Mucosa of gallbladder (tissue), 1 donor: ENCODE data around the gene ZFP92. TPM values are rescaled to one million over a fixed set of nuclear protein-coding genes. Genes with fewer than 3 reads are reported as not detected.
"Not testable (repeated sequence)": the region's sequence is repeated elsewhere in the genome, so short reads cannot be mapped to it uniquely, and the experiment has no call there.

Source experiments
- DNase-seq: peaks from one replicate; pipeline ENCODE4 v3.0.0-alpha.2; 2020; ENCODE audit warnings: low spot score
- total RNA-seq: library from RNA; stranded (reverse); gene quantifications from one replicate; pipeline ENCODE4 v1.2.1, GENCODE V29; 2021
- donor health status: DM: no; HTN: no; CAD: no.

Gene ZFP92, protein sequence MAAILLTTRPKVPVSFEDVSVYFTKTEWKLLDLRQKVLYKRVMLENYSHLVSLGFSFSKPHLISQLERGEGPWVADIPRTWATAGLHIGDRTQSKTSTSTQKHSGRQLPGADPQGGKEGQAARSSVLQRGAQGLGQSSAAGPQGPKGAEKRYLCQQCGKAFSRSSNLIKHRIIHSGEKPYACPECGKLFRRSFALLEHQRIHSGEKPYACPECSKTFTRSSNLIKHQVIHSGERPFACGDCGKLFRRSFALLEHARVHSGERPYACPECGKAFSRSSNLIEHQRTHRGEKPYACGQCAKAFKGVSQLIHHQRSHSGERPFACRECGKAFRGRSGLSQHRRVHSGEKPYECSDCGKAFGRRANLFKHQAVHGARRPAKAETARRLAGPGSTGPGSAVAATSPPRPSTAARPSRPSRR
- total RNA-seq: 0.60 TPM

DNA sequence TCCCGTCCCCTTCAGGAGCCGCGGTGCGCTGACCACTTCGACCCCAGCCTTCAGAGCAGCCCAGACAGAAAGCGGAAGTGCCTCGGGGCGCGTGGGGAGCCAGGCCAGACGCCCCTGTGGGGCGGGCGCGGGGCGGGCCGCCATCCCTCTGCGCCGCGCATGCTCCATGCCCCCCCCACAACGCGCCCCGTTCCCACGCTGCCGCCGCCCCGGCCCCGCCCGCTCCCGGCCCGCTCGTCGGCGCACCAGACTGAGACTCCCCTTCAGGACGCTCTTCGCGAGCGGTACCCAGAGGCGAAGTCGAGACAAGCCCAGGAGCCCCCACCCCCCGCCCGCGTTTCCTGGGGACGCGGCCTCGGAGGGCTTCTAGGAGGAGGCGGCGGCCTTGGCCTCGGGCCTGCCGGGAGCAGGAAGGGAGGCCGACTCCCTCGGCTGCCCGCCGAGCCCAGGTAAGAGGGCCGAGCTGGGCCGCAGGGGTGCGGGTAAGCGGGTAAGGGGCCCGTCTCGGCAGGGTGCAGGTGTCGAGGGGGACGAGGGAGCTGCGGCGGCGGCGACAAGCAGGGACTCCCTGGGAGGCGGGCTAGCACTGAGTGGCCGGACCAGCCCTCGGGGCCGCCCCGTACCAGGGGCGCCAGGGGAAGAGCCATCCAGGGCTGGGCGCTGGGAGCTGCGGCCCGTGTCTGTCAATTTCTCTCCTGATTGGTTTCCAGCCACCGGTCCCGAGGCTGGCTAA, at the start of gene ZFP92:
TSS of gene ZFP92 (plus strand) at position 218 of the 733 bp plus-strand sequence. CDS start 6,851 bp downstream, outside the sequence.
- no peak for DNase-seq

DNA sequence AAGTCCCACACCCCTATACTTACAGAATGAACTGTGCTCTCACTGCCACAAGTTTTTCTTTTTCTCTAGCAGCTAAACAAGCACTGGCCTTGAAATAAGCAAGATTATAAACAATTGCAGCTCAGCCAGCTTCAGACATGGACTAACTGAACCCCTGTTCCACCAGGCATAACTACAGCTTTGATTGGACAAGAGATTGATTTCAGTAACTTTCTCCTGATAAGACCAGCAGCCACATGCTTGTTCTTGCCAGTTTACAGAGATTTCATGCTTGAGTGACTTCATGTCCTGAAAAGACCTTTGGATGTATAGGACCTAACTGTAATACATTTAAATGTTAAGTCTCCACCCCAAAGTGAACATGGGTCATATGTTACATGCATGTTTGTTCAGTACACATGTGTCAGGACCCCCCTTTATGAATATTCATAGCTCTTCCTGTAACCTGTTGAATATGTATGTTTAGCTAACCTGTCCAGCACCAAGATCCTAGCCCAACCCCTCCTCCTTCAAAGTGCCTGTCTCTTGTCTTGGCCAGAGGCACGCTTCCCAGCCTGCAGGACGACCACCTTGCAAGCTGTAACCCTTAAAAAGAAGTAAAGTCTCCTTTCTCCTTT, 49.4 kb upstream of the ZFP92 start:
- no peak for DNase-seq

DNA sequence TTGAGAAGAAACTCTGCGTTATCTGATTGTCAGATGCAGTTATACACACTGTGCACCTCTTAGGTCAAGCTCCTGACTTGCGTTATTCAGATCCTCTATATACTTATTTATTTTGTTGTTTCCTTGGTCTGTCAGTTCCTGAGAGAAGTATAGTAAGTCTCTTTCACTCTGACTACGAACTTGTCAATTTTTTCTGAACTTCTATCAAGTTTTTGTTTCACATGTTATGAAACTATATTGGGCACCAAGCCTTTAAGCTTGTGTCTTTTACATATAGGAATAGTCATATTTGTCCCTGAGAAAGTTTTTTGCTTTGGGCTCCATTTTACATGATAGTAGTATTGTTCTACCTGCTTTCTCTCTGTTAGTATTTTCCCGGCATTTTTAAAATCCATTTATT, 45.6 kb upstream of the ZFP92 start:
- no peak for DNase-seq

DNA sequence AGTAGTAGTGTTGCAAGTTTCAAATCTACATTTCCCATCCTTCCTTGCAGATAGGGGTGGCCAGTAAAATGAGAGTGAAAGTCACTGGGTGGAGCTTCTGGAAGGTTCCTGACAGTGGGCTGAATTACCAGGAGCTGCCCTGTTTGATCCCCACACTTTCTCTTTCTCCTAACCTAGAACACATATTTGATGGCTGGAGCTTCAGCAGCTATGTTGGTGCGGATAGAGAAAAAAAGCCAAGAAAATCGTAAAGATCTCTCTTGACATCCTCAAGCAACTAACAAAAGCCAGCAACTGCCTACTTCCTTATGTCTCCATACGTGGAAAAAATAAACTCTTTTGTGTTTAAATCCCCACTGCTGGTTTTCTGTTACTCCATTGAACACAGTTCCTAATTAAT, 45.2 kb upstream of the ZFP92 start:
- DNase-seq: no peak

DNA sequence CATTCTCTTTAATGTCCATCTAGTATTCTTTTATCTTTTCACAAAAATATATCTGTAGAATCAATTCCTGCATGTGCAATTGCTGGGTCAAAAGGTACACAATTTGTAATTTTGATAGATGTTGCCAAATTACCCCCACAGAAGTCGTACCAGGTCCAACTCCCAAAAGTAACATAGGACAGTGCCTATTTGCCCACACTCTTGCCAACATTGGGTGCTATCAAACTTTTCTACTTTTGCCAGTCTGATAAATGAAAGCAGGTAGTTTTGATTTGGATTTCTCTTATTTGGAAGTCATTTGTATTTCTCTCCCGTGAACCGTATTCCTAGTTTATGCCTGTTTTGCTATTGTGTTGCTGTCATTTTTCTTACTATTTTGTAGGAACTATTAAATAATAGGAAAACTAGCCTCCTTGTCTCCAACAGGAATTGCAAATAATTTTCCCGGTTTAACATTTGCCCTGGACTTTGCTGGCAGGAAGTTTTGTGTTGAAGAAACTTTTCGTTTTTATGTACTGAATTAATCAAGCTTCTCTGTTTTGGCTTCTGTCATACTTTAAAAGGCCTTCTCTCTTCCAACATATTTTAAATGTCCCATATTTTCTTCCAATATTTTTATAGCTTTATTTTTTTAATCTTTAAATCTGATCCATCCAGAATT, 44.3 kb upstream of the ZFP92 start:
- DNase-seq: no peak

DNA sequence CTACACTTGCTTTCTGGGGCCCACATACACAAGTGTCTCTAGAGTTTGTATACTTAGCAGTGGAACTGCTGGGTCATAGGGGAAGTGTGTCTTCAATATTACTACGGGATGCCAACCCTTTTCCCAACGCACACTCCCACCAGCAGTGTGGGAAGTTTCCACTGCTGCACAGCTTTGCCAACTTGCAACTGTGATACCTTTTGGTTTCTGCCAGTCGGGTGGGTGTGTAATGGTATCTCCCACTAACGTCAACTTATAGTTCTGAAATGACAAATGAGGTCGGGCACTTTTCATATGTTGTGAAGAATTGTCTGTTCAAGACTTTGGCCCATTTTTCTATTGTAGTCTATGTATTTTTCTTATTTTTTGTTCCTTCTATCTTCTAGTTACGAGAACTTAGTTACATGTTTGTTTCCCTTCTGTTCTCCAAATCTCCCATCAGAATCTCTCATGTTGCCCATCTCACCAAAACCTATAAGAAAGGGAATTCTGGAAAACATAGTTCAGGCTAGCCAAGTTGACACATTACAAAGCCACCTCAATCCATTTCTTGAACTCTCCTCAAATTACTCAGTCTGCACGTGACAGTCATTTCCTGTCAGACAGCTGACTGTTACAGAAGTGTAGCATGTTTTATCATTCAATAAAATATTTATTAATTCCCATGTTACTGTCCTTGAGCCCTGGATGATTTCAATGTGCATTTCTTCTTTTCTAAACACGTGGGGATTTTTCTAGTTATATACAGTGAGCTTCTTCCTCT, 40.8 kb upstream of the ZFP92 start:
- no peak for DNase-seq

DNA sequence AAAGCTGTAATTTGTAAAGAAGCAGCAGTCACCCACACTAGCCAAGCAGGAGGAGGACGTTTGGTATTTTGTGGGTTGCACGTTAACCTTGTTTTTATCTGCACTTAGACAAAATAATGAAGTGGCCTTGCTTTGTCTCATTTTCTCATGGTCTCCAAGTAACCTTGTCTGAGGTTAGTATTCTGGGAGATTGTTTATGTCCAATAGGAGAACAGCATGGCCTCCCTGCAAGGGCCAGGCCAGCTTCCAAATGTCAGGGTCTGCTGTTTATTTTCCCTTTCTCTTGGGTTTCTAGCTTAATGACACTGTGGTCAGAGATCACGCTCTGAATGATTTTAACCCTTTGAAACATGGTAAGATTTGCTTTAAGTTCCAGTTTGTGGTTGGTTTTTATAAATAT, 40.0 kb upstream of the ZFP92 start:
- no peak for DNase-seq

DNA sequence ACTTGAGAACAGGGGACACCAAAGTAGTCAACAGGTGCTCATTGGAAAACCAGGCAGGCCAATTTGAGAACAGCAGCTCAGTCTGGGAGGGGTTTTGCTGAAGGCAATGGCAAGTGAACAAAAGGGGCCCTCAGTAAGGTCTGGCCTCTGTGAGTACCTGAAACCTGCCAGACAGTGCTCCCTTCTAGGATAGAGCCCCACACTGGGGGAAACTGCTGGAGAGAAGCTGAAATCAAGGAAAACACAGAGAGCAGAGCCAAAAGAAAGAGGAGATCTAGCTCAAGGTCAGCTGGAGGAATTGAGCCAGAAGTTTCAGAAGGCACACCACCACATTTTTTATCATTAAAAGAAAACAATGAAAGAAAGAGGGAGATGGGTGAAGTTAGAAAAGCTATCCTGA, 38.3 kb upstream of the ZFP92 start:
- DNase-seq: no peak

DNA sequence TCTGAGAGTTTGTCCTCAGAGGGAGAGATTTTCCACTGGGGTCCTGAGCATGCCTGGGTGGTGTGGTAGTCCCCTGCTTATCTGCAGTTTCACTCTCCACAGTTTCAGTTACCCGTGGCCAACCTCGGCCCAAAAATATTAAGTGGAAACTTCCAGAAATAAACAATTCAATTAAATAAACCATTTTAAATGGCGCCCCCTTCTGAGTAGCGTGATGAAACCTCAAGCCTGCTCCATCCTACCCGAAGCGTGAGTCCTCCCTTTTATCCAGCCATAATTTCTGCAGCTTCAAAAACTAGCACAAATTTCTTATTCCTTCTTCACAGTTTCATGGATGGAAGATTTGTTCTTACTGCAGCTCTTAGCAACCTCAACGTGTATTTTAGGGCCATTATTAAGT, 36.8 kb upstream of the ZFP92 start:
- no peak for DNase-seq

DNA sequence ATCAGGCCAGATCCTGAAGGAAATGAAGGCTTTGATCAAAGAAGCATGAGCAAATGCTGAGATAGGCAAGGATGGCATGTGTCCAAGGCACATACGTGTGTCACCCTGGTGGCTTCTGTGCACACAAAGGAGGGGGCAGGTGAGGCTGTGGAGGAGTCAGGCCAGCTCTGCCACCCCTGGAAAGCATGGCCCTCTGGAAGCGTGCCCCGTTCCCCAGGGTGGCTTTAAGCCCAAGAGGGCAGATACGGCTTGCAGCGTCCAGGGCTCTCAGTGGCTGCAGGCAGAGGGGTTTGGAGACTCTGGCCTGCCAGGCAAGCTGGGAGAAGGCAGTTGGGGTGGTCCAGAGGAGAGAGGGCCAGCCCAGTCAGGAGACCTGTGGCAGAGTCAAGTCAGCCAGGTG, 35.7 kb upstream of the ZFP92 start:
- DNase-seq: no peak

DNA sequence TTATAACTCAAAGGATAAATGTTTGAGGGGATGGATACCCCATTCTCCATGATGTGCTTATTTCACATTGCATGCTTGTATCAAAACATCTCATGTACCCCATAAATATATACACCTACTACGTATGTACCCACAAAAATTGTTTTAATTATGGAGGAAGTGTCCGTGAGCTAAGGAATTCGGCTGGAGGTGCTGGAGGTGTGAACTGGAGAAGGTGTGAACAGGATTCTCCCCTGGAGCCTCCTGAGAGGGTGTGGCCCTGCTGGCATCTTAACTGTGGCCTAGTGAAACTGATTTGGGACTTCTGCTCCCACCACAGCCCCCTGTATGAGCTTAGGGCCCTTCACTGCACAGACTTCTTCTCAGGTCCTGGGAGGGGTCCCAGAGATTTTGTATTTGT, 33.5 kb upstream of the ZFP92 start:
- DNase-seq: no peak

DNA sequence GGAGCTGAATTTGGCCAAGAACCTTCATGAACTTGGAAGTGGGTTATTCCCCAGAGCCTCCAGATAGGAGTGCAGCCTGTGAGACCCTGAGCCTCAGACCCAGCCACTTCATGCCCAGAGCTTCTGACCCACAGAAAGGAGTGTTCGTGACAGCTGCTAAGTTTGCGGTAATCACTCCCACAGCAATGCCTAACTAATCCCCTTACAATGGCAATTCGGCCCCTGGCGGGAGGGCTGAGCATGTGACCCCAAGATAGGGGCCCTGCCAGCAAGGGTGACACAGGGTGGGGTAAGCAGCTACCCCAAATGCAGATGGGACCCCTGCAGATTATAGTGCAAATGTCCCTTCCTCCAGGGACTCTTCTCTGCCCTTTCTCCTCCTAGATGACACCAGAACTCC, 32.7 kb upstream of the ZFP92 start:
- no peak for DNase-seq

DNA sequence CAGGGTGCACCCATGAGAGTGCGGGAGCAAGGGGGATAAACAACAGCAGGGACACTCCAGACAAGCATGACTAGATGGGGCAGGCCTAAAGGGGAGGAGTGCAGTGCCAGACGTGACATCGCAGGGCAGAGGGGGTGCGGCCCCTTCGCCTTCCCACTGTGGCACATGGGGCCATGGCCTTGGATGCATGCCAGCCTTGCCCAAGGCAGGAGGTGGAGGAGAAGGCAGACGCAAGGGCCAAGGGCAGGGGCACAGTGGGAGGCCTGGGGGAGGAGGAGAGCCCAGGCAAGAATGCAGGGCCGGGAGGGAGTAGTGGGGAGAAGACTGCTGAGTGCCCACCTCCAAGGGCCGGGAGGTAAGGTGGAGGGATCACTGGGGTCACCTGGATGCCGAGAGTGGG, 31.8 kb upstream of the ZFP92 start:
- DNase-seq: no peak

DNA sequence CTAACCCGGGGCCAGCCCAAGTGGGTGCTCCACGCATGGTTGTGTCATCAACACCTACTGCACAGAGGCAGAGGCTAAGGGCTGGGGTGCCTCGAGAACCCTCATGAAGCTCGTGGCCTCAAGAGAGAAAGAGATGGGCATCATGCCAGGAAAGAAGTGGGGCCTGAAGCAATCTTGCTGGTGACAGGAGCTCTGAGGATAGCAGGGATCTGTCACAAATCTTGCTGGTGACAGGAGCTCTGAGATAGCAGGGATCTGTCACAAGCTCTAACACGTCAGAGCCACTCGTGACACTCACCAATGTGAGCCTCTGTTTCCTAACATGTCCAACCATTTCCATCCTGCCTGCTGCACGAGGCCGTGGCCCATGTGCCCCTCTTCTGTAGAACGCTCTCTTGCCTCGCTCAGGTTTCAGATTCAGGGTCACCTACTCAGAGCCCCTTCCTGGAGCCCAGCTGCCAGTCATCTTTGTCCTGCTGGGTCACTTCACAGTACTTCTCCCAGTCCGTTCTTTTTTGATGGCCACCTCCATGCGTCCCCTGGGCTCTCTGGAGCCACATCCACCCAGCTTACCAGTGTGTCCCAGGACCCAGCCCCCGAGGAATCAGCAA, 31.2 kb upstream of the ZFP92 start:
- DNase-seq: no peak

DNA sequence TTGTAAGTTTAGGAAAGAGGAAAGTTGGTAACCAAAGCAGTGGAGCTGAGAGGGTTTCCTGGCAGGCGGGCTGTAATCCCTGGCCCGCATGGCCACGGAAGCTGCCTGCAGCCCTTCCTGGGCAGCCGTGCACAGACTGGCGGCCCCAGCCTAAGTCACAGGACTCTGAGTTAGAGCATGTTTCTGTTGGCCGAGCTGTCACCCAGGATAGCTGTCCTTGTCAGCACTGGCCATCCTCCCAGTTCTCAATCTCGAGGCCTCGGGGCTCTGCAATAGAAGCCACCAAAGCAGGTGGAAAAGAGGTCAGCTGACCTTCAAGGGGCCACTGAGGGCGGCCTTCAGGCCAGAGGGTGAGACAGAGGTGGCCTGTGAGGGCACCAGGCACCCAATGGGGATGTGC, 30.6 kb upstream of the ZFP92 start:
- DNase-seq: no peak

DNA sequence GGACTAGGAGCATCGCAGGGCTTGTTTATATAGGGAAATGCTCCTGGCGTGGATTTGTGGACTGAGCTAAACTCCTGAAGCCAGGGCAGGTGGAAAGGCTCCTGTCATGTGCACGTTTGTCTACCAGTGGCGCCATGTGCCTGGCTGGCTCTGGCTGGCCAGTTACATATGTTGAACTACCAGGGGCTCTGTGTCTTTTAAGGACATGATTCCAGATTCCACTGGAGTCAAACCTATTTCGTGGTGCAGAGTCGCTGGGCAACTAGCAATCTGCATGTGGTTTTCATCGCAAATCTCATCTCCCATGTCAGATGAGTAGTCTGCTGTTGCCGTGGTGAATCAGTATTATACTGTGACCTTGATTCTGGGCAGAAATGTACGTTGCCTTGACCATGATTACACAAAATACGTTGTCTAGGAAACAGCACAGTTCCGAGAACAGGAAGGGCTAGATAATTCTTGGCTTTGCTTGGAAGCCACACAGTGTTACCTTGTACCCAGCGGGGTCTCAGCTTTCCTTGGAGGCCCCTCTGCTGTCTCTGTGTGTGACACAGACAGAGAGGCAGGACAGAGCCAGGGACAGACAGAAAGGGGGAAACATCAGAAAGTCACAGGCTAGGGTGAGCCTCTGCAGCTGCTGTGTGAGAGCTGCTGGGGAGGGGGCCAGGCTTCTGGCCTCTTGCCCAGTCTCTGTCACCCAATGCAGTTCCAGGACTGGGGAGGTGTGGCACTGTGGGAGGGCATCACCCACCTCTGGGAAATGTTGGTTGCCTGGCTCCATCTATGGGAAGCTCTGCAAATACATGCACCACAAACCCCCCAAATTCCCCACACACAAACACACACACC, 29.4 kb upstream of the ZFP92 start:
- no peak for DNase-seq

DNA sequence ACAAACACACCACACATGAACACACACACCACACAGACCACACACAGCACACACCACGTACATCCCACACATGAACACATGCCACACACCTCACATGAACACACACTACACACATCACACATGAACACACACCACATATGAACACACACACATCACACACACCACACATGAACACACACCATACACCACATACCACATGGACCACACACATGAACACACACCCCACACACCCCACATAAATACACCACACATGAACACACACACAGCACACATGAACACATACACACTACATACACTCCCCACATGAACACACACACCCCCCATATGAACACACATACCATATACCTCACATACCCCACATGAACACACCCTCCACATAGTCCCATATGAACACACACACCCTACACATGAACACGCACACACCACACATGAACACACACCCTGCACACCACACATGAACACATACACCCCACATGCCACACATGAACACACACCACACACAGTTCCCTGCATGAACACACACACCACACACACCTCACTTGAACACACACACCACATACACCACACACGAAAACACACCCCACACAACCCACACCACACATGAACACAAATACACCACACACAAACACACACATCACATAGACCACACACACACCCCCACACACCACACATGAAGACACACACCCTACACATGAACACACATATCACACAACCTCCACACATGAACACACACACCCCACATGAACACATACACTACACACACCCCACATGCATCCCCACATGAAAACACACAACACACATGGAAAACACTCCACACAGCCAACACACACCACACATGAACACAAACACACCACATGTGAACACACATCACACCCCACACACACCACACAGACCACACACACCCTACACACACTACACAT, 28.4 kb upstream of the ZFP92 start:
- no peak for DNase-seq

DNA sequence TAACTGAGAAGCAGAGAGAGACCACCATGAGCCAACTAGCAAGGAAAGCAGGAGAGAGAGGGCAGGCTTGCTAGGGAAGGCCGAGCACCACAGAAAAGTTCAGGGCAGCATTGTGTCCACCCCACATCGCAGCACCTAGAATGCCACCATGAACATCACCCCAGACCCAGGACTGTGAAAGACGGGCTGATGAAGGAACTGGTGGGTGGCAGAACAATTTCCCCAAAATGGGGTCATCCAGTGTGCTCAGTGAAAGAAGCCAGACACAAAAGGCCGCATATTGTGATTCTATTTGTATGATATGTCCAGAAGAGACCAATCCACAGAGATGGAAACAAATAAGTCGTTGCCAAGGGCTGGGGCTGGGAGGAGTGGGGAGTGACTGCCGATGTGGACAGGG, 26.9 kb upstream of the ZFP92 start:
- no peak for DNase-seq

DNA sequence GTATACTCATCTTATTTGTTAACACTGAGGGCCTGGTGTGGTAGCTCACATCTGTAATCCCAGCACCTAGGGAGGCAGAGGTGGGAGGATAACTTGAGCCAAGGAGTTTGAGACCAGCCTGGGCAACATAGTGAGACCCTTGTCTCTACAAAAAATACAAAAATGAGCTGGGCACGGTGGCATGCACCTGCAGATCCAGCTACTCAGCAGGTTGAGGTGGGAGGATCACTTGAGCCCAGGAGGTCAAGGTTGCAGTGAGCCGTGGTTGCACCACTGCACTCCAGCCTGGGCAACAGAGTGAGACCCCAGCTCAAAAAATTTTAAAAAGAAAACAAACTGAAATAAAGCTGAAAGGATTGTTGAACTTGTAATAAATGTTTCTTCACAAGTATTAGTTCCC, 26.3 kb upstream of the ZFP92 start:
- not testable (repeated sequence) for DNase-seq
